CD14-positive monocyte (primary cell): ENCODE results near the gene LDLRAD4. TPM values are rescaled to one million over a fixed set of nuclear protein-coding genes. Genes with fewer than 3 reads are reported as not detected.

Experiments used
- DNase-seq, 3 donors: peaks; one replicate each; pipeline ENCODE4 v3.0.0-alpha.2; 2011 to 2022
- H2AFZ ChIP-seq: 2 replicates; pipeline ENCODE4 v1.6.0; 2012; ENCODE audit warnings: mild to moderate bottlenecking, low read depth, low read length, inconsistent platforms; ENCODE audit not compliant: insufficient read depth, poor library complexity, severe bottlenecking
- H3K27ac ChIP-seq, 2 donors: 1 replicate in 1 of 2; 2 replicates in 1 of 2; pipeline ENCODE4 v1.5.1; 2012 to 2013; ENCODE audit warnings: low read length in 2 of 2, control low read depth in 1 of 2, inconsistent platforms in 1 of 2, low read depth in 1 of 2, mild to moderate bottlenecking in 1 of 2
- H3K27me3 ChIP-seq, 2 donors: one replicate each; pipeline versions ENCODE4 v1.6.0 to v1.6.1; 2011 to 2013; ENCODE audit warnings: low read length in 2 of 2; ENCODE audit not compliant: control insufficient read depth in 2 of 2, insufficient read depth in 2 of 2
- H3K36me3 ChIP-seq, 2 donors: replicated peaks in 1 of 2; 1 replicate in 1 of 2; 2 replicates in 1 of 2; pipeline versions ENCODE4 v1.5.1 to v1.6.1; 2012 to 2013; ENCODE audit warnings: low read length in 2 of 2, control low read depth in 1 of 2, inconsistent platforms in 1 of 2, mild to moderate bottlenecking in 1 of 2; ENCODE audit not compliant: insufficient read depth in 2 of 2, control insufficient read depth in 1 of 2
- H3K4me1 ChIP-seq, 2 donors: 1 replicate in 1 of 2; 2 replicates in 1 of 2; pipeline versions ENCODE4 v1.5.1 to v1.6.1; 2012 to 2013; ENCODE audit warnings: low read length in 2 of 2, control low read depth in 1 of 2, inconsistent platforms in 1 of 2, mild to moderate bottlenecking in 1 of 2, moderate library complexity in 1 of 2; ENCODE audit not compliant: insufficient read depth in 2 of 2, control insufficient read depth in 1 of 2
- H3K4me2 ChIP-seq: replicated peaks from 2 replicates; pipeline ENCODE3; 2012; ENCODE audit warnings: low read length, moderate library complexity, mild to moderate bottlenecking; ENCODE audit not compliant: poor library complexity, severe bottlenecking; ENCODE audit errors: extremely low read depth
- H3K4me3 ChIP-seq, 3 experiments: fragments of 200-600 bp in 1 of 3; sonication (generic) in 1 of 3; replicated peaks in 1 of 3; 1 replicate in 2 of 3; 2 replicates in 1 of 3; pipeline ENCODE4 v1.5.1; 2011 to 2013; ENCODE audit warnings: low read length in 3 of 3, mild to moderate bottlenecking in 3 of 3, control low read depth in 2 of 3, low read depth in 2 of 3, inconsistent platforms in 1 of 3, moderate library complexity in 1 of 3
- H3K79me2 ChIP-seq: 2 replicates; pipeline ENCODE4 v1.6.0; 2012; ENCODE audit warnings: mild to moderate bottlenecking, control low read depth, inconsistent platforms, low read length, moderate library complexity; ENCODE audit not compliant: insufficient read depth
- H3K9ac ChIP-seq: 2 replicates; pipeline ENCODE4 v1.6.0; 2017; ENCODE audit warnings: low read length, mild to moderate bottlenecking; ENCODE audit not compliant: insufficient read depth, poor library complexity, severe bottlenecking
- H3K9me3 ChIP-seq, 2 donors: replicated peaks in 1 of 2; 1 replicate in 1 of 2; 2 replicates in 1 of 2; pipeline versions ENCODE4 v1.5.1 to v1.6.1; 2012 to 2013; ENCODE audit warnings: low read length in 2 of 2, control low read depth in 1 of 2; ENCODE audit not compliant: control insufficient read depth in 1 of 2, insufficient read depth in 1 of 2
- H4K20me1 ChIP-seq: 2 replicates; pipeline ENCODE4 v1.6.0; 2012; ENCODE audit warnings: mild to moderate bottlenecking, low read length, control low read depth, moderate library complexity; ENCODE audit not compliant: insufficient read depth
- H3K27ac Mint-ChIP-seq, 7 donors: one replicate each; pipeline ENCODE4 v1.8.0; 2020; ENCODE audit warnings: mild to moderate bottlenecking in 7 of 7, mixed read lengths in 7 of 7, moderate library complexity in 6 of 7, inconsistent platforms in 2 of 7
- H3K27me3 Mint-ChIP-seq, 3 donors: one replicate each; pipeline ENCODE4 v1.8.0; 2021 to 2022; ENCODE audit warnings: low read depth in 3 of 3, mild to moderate bottlenecking in 3 of 3, mixed read lengths in 3 of 3, moderate library complexity in 3 of 3, inconsistent platforms in 1 of 3
- H3K36me3 Mint-ChIP-seq, 2 donors: one replicate each; pipeline ENCODE4 v1.8.0; 2020; ENCODE audit warnings: mixed read lengths in 2 of 2, inconsistent platforms in 1 of 2, mild to moderate bottlenecking in 1 of 2
- H3K4me1 Mint-ChIP-seq: one replicate; pipeline ENCODE4 v1.8.0; 2020; ENCODE audit warnings: mild to moderate bottlenecking, mixed read lengths
- H3K4me3 Mint-ChIP-seq, 2 donors: one replicate each; pipeline ENCODE4 v1.8.0; 2020; ENCODE audit warnings: mild to moderate bottlenecking in 2 of 2, mixed read lengths in 2 of 2, moderate library complexity in 1 of 2
- H3K9me3 Mint-ChIP-seq, 7 donors: one replicate each; pipeline ENCODE4 v1.8.0; 2020 to 2022; ENCODE audit warnings: mixed read lengths in 7 of 7, mild to moderate bottlenecking in 6 of 7, moderate library complexity in 6 of 7, inconsistent platforms in 2 of 7
- CTCF ChIP-seq: fragments of 200-600 bp; IDR thresholded peaks from one replicate; pipeline ENCODE4 v1.8.0; 2022; ENCODE audit warnings: antibody characterized with exemption, mild to moderate bottlenecking
- WGBS: methylation state at CpG from one replicate; pipeline ENCODE4 v1.1.5; 2013; ENCODE audit warnings: missing lambda C conversion rate; ENCODE audit not compliant: insufficient coverage; 5-methylcytosine and 5-hydroxymethylcytosine counted together
- intact Hi-C, 2 donors: fragments of 100-400 bp; cut with micrococcal nuclease; formaldehyde crosslinking; loops; one replicate each; pipeline versions ENCODE4 v1.15.0 to v1.15.1; 2023
- polyA plus RNA-seq, 3 donors: library from polyadenylated mRNA; depleted of rRNA in 1 of 3; unstranded in 2 of 3; stranded (reverse) in 1 of 3; fragments of 300-500 nt in 2 of 3; fragments of >200 nt in 1 of 3; fragmentation: Illumina TruSeq in 2 of 3; gene quantifications; 1 replicate in 2 of 3; 2 replicates in 1 of 3; pipeline ENCODE4 v1.2.3, GENCODE V29; 2012 to 2021

The LDLRAD4 gene
- polyA plus RNA-seq, 3 donors, result 13.5 to 15.4 (median 13.8) TPM

- Histone ChIP-seq H3K4me2 (no peak overlapping the region), H3K36me3 (no peaks in the 10 kb centered on the region), H3K27ac (no peak overlapping the region), H3K79me2 (no peaks in the 10 kb centered on the region), H2AFZ (no peak overlapping the region), H3K27me3 (no peaks in the 10 kb centered on the region), H3K9me3 (no peaks in the 10 kb centered on the region), H3K9ac (no peak overlapping the region), H3K4me3 (no peak overlapping the region), H3K4me1 (peaks cover 7 to 12% of the 10 kb centered on the region in 2 donors), H4K20me1 (peaks cover 8% of the 10 kb centered on the region)
- intact Hi-C loops, result no loop called here
- Mint-ChIP-seq H3K27ac (peak overlapping the region in 1 of 7 donors; percentile 21), H3K4me1 (peaks cover 10% of the 10 kb centered on the region), H3K9me3 (peaks cover 0 to 2% (median 0%) of the 10 kb centered on the region in 7 donors), H3K4me3 (no peak overlapping the region), H3K27me3 (peaks cover 0 to 5% (median 3%) of the 10 kb centered on the region in 3 donors), H3K36me3 (no peaks in the 10 kb centered on the region)
- WGBS, result 100% methylated on average over 2 of the region's 5 CpGs
- no peak for DNase-seq
- TF ChIP-seq CTCF, result no peak
These were observed 215.1 kb downstream of the LDLRAD4 start for GRCh38 chr18:13433685-13434084.

GRCh38 chr18:13434854-13435253, 216.3 kb downstream of the LDLRAD4 start:
- no peak for DNase-seq
- H3K27me3 ChIP-seq, result no peaks in the 10 kb centered on the region
- 97% methylated on average over 4 of the region's 5 CpGs for WGBS
- peaks cover 8% of the 10 kb centered on the region for H4K20me1 ChIP-seq
- H3K27ac ChIP-seq, result no peak overlapping the region
- Mint-ChIP-seq H3K9me3 (peaks cover 0 to 2% (median 0%) of the 10 kb centered on the region in 7 donors), H3K27me3 (peaks cover 0 to 5% (median 3%) of the 10 kb centered on the region in 3 donors), H3K4me3 (no peak overlapping the region), H3K27ac (no peak overlapping the region), H3K36me3 (no peaks in the 10 kb centered on the region), H3K4me1 (peaks cover 10% of the 10 kb centered on the region)
- H3K4me1 ChIP-seq, result peaks cover 7 to 12% of the 10 kb centered on the region in 2 donors
- no peak overlapping the region for H3K9ac ChIP-seq
- no peak for TF ChIP-seq CTCF
- no peaks in the 10 kb centered on the region for H3K9me3 ChIP-seq
- H3K79me2 ChIP-seq, result no peaks in the 10 kb centered on the region
- H3K4me2 ChIP-seq, result no peak overlapping the region
- intact Hi-C loops, result no loop called here
- no peak overlapping the region for H2AFZ ChIP-seq
- H3K36me3 ChIP-seq, result no peaks in the 10 kb centered on the region
- no peak overlapping the region for H3K4me3 ChIP-seq
